ENCODE data around the gene CPNE1.

Gene CPNE1

GRCh38 chr20:35600993-35601973 is 63.4 kb downstream of the CPNE1 start:
- in situ Hi-C loops (cut with MboI; ENCODE audit: low sequenced_read_pairs), result no loop called here

GRCh38 chr20:35600176-35600992 is 64.3 kb downstream of the CPNE1 start:
- in situ Hi-C loops (cut with MboI; ENCODE audit: low sequenced_read_pairs), result no loop called here

- in situ Hi-C loops (cut with MboI; ENCODE audit: low sequenced_read_pairs), result no loop called here
These were observed 65.0 kb downstream of the CPNE1 start for GRCh38 chr20:35599776-35600120.

GRCh38 chr20:35598899-35599775 is 65.6 kb downstream of the CPNE1 start:
- in situ Hi-C loops (cut with MboI; ENCODE audit: low sequenced_read_pairs), result no loop called here

GRCh38 chr20:35598476-35598875 is 66.2 kb downstream of the CPNE1 start:
- in situ Hi-C loops (cut with MboI; ENCODE audit: low sequenced_read_pairs), result no loop called here

- in situ Hi-C loops (cut with MboI; ENCODE audit: low sequenced_read_pairs), result no loop called here
These were observed 67.5 kb downstream of the CPNE1 start for GRCh38 chr20:35597186-35597585.

GRCh38 chr20:35595901-35596300 is 68.8 kb downstream of the CPNE1 start:
- in situ Hi-C loops (cut with MboI; ENCODE audit: low sequenced_read_pairs), result no loop called here

GRCh38 chr20:35595456-35595855 is 69.2 kb downstream of the CPNE1 start:
- in situ Hi-C loops (cut with MboI; ENCODE audit: low sequenced_read_pairs), result no loop called here

- in situ Hi-C loops (cut with MboI; ENCODE audit: low sequenced_read_pairs), result no loop called here
These were observed 72.2 kb downstream of the CPNE1 start for GRCh38 chr20:35592339-35592974.

- in situ Hi-C loops (cut with MboI; ENCODE audit: low sequenced_read_pairs), result no loop called here
These were observed 76.3 kb downstream of the CPNE1 start for GRCh38 chr20:35588397-35588796.

- in situ Hi-C loops (cut with MboI; ENCODE audit: low sequenced_read_pairs), result no loop called here
These were observed 77.3 kb downstream of the CPNE1 start for GRCh38 chr20:35587436-35587835.

GRCh38 chr20:35586751-35587425 is 77.8 kb downstream of the CPNE1 start:
- in situ Hi-C loops (cut with MboI; ENCODE audit: low sequenced_read_pairs), result no loop called here

- in situ Hi-C loops (cut with MboI; ENCODE audit: low sequenced_read_pairs), result no loop called here
These were observed 80.8 kb downstream of the CPNE1 start for GRCh38 chr20:35583636-35584560.

- in situ Hi-C loops (cut with MboI; ENCODE audit: low sequenced_read_pairs), result no loop called here
These were observed 81.8 kb downstream of the CPNE1 start for GRCh38 chr20:35582741-35583404.

GRCh38 chr20:35582131-35582530 is 82.6 kb downstream of the CPNE1 start:
- in situ Hi-C loops (cut with MboI; ENCODE audit: low sequenced_read_pairs), result no loop called here

- in situ Hi-C loops (cut with MboI; ENCODE audit: low sequenced_read_pairs), result no loop called here
These were observed 85.5 kb downstream of the CPNE1 start for GRCh38 chr20:35579196-35579595.

GRCh38 chr20:35578469-35578868 is 86.2 kb downstream of the CPNE1 start:
- in situ Hi-C loops (cut with MboI; ENCODE audit: low sequenced_read_pairs), result no loop called here

GRCh38 chr20:35576816-35577215 is 87.9 kb downstream of the CPNE1 start:
- in situ Hi-C loops (cut with MboI; ENCODE audit: low sequenced_read_pairs), result no loop called here
